Liver (tissue), 3 donors: ENCODE data around the gene TNS1.

ENCODE experiments used
- EGR1 ChIP-seq, 2 donors: IDR thresholded peaks; 2 replicates each; pipeline ENCODE4 v1.6.1; 2016 to 2018; ENCODE audit warnings: antibody characterized with exemption in 2 of 2, low read depth in 2 of 2
- GABPA ChIP-seq, 2 donors: IDR thresholded peaks in 1 of 2; conservative IDR thresholded peaks in 1 of 2; 2 replicates each; pipeline ENCODE4 v1.6.1; 2016; ENCODE audit warnings: antibody characterized with exemption in 2 of 2, mild to moderate bottlenecking in 1 of 2, moderate library complexity in 1 of 2
- JUND ChIP-seq, 2 donors: IDR thresholded peaks; 2 replicates each; pipeline ENCODE4 v1.6.1; 2016; ENCODE audit warnings: antibody characterized with exemption in 2 of 2
- YY1 ChIP-seq: IDR thresholded peaks from 2 replicates; pipeline ENCODE4 v1.6.1; 2016; ENCODE audit warnings: antibody characterized with exemption, mild to moderate bottlenecking
- TF ChIP-seq, protein P1 (sequence below): fragments of 150-350 bp; IDR thresholded peaks from 2 replicates; pipeline ENCODE4 v1.5.1; 2017; ENCODE audit warnings: improper control_type of control experiment, low read depth, low read length; ENCODE audit not compliant: missing input control
- TF ChIP-seq, protein P2 (sequence below): IDR thresholded peaks from 2 replicates; pipeline ENCODE4 v1.6.1; 2016; ENCODE audit warnings: antibody characterized with exemption
- TF ChIP-seq, protein P3 (sequence below): IDR thresholded peaks from 2 replicates; pipeline ENCODE4 v1.6.1; 2016; ENCODE audit warnings: antibody characterized with exemption, mild to moderate bottlenecking
- donor health status: healthy.
- donor health status: healthy.

DNA sequence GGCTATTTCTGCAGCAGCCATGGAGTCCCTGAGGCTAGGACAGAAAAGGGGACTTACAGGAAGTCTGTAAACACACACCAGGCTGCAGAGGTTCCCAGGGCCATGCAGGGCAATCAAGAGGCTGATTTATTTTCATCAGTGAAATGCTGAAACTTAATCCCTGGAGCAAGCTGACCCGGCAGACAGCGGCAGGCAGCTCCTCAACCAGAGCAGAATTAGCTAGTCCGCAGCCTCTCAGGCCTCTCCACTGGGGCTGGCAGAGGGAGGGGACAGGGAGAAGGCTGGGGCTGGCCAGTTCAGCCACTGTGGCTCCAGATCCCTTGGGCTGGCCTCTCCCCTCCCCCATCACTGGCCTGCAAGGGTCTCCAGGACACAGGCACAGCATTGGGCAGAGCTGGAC lies 136.3 kb downstream of the TNS1 start:
- TF ChIP-seq YY1, result no peak
- TF ChIP-seq, protein P1, sequence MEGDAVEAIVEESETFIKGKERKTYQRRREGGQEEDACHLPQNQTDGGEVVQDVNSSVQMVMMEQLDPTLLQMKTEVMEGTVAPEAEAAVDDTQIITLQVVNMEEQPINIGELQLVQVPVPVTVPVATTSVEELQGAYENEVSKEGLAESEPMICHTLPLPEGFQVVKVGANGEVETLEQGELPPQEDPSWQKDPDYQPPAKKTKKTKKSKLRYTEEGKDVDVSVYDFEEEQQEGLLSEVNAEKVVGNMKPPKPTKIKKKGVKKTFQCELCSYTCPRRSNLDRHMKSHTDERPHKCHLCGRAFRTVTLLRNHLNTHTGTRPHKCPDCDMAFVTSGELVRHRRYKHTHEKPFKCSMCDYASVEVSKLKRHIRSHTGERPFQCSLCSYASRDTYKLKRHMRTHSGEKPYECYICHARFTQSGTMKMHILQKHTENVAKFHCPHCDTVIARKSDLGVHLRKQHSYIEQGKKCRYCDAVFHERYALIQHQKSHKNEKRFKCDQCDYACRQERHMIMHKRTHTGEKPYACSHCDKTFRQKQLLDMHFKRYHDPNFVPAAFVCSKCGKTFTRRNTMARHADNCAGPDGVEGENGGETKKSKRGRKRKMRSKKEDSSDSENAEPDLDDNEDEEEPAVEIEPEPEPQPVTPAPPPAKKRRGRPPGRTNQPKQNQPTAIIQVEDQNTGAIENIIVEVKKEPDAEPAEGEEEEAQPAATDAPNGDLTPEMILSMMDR, result no peak
- TF ChIP-seq GABPA (IDR thresholded peaks at IDR 0.05 in 1 of 2, conservative IDR thresholded peaks at IDR 0.05 in 1 of 2), result no peak
- TF ChIP-seq EGR1 (IDR thresholded peaks at IDR 0.05; ENCODE audit: low read depth in 2 of 2), result no peak
- TF ChIP-seq JUND (IDR thresholded peaks at IDR 0.05), result no peak
- TF ChIP-seq, protein P2, sequence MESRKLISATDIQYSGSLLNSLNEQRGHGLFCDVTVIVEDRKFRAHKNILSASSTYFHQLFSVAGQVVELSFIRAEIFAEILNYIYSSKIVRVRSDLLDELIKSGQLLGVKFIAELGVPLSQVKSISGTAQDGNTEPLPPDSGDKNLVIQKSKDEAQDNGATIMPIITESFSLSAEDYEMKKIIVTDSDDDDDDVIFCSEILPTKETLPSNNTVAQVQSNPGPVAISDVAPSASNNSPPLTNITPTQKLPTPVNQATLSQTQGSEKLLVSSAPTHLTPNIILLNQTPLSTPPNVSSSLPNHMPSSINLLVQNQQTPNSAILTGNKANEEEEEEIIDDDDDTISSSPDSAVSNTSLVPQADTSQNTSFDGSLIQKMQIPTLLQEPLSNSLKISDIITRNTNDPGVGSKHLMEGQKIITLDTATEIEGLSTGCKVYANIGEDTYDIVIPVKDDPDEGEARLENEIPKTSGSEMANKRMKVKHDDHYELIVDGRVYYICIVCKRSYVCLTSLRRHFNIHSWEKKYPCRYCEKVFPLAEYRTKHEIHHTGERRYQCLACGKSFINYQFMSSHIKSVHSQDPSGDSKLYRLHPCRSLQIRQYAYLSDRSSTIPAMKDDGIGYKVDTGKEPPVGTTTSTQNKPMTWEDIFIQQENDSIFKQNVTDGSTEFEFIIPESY, result no peak
- TF ChIP-seq, protein P3, sequence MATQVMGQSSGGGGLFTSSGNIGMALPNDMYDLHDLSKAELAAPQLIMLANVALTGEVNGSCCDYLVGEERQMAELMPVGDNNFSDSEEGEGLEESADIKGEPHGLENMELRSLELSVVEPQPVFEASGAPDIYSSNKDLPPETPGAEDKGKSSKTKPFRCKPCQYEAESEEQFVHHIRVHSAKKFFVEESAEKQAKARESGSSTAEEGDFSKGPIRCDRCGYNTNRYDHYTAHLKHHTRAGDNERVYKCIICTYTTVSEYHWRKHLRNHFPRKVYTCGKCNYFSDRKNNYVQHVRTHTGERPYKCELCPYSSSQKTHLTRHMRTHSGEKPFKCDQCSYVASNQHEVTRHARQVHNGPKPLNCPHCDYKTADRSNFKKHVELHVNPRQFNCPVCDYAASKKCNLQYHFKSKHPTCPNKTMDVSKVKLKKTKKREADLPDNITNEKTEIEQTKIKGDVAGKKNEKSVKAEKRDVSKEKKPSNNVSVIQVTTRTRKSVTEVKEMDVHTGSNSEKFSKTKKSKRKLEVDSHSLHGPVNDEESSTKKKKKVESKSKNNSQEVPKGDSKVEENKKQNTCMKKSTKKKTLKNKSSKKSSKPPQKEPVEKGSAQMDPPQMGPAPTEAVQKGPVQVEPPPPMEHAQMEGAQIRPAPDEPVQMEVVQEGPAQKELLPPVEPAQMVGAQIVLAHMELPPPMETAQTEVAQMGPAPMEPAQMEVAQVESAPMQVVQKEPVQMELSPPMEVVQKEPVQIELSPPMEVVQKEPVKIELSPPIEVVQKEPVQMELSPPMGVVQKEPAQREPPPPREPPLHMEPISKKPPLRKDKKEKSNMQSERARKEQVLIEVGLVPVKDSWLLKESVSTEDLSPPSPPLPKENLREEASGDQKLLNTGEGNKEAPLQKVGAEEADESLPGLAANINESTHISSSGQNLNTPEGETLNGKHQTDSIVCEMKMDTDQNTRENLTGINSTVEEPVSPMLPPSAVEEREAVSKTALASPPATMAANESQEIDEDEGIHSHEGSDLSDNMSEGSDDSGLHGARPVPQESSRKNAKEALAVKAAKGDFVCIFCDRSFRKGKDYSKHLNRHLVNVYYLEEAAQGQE, result no peak
